ENCODE results near the gene NOD2.

NOD2 gene

GRCh38 chr16:50694206-50694605 lies 800 bp downstream of the NOD2 start:
- DNase-seq (ENCODE audit: low spot score): no peak

- no peak for DNase-seq (ENCODE audit: low spot score)
Observed at GRCh38 chr16:50695017-50696000, 1.9 kb downstream of the NOD2 start.

GRCh38 chr16:50696126-50696525 lies 2.7 kb downstream of the NOD2 start:
- no peak for DNase-seq (ENCODE audit: low spot score)

- DNase-seq (ENCODE audit: low spot score): peak; percentile 82
Observed at GRCh38 chr16:50696575-50697420, 3.4 kb downstream of the NOD2 start.

GRCh38 chr16:50697421-50697715 lies 4.0 kb downstream of the NOD2 start:
- DNase-seq (ENCODE audit: low spot score): no peak

GRCh38 chr16:50697881-50698767 lies 4.7 kb downstream of the NOD2 start:
- no peak for DNase-seq (ENCODE audit: low spot score)

- no peak for DNase-seq (ENCODE audit: low spot score)
Observed at GRCh38 chr16:50699326-50700159, 6.1 kb downstream of the NOD2 start.

GRCh38 chr16:50702725-50703124 lies 9.3 kb downstream of the NOD2 start:
- DNase-seq (ENCODE audit: low spot score): no peak

GRCh38 chr16:50704245-50704644 lies 10.8 kb downstream of the NOD2 start:
- no peak for DNase-seq (ENCODE audit: low spot score)

GRCh38 chr16:50705436-50706110 lies 12.2 kb downstream of the NOD2 start:
- no peak for DNase-seq (ENCODE audit: low spot score)

GRCh38 chr16:50706250-50706649 lies 12.8 kb downstream of the NOD2 start:
- DNase-seq (ENCODE audit: low spot score): no peak

GRCh38 chr16:50708373-50709060 lies 15.1 kb downstream of the NOD2 start:
- no peak for DNase-seq (ENCODE audit: low spot score)

- no peak for DNase-seq (ENCODE audit: low spot score)
Observed at GRCh38 chr16:50709061-50709684, 15.8 kb downstream of the NOD2 start.

- no peak for DNase-seq (ENCODE audit: low spot score)
Observed at GRCh38 chr16:50709980-50710379, 16.6 kb downstream of the NOD2 start.

GRCh38 chr16:50711040-50711439 lies 17.6 kb downstream of the NOD2 start:
- no peak for DNase-seq (ENCODE audit: low spot score)

GRCh38 chr16:50711862-50712559 lies 18.6 kb downstream of the NOD2 start:
- DNase-seq (ENCODE audit: low spot score): no peak

- no peak for DNase-seq (ENCODE audit: low spot score)
Observed at GRCh38 chr16:50712560-50712898, 19.1 kb downstream of the NOD2 start.

GRCh38 chr16:50712956-50713355 lies 19.6 kb downstream of the NOD2 start:
- DNase-seq (ENCODE audit: low spot score): no peak

GRCh38 chr16:50717091-50717490 lies 23.7 kb downstream of the NOD2 start:
- DNase-seq (ENCODE audit: low spot score): no peak

All from hematopoietic multipotent progenitor cell treated with erythropoietin and hydrocortisone succinate and interleukin-3 and kit ligand, for 15 days (in vitro differentiated cells).